GM12873 (cell line): ENCODE data around the gene TIMP4.

Experiments used
- CTCF ChIP-seq: IDR thresholded peaks from 2 replicates; pipeline ENCODE4 v1.5.1; 2012; ENCODE audit warnings: low read depth, mild to moderate bottlenecking, moderate library complexity, low read length, control low read depth; ENCODE audit not compliant: insufficient read depth; ENCODE audit errors: missing control alignments

Gene TIMP4

GRCh38 chr3:12190221-12190807, 31.6 kb upstream of the TIMP4 start:
- no peak for TF ChIP-seq CTCF

GRCh38 chr3:12188681-12189287, 30.1 kb upstream of the TIMP4 start:
- no peak for TF ChIP-seq CTCF

- TF ChIP-seq CTCF: no peak
Measured at GRCh38 chr3:12188328-12188648, 29.6 kb upstream of the TIMP4 start.

- TF ChIP-seq CTCF: no peak
Measured at GRCh38 chr3:12187448-12188327, 29.0 kb upstream of the TIMP4 start.

- TF ChIP-seq CTCF: no peak
Measured at GRCh38 chr3:12186515-12187286, 28.0 kb upstream of the TIMP4 start.

GRCh38 chr3:12186046-12186445, 27.3 kb upstream of the TIMP4 start:
- no peak for TF ChIP-seq CTCF
